Esophagus muscularis mucosa (tissue), 3 donors: ENCODE results near the gene TRIP13.

Experiments
- EP300 ChIP-seq: sonication (generic); formaldehyde crosslinking; IDR thresholded peaks from one replicate; pipeline ENCODE4 v1.6.1; 2017; ENCODE audit warnings: antibody characterized with exemption
- TF ChIP-seq, protein P1 (sequence below), 3 experiments: fragments of 200-600 bp in 2 of 3; fragments of 450-650 bp in 1 of 3; sonication (generic) in 2 of 3; IDR thresholded peaks; one replicate each; pipeline ENCODE4 v1.5.1; 2017 to 2019; ENCODE audit warnings: antibody characterized with exemption in 3 of 3, mild to moderate bottlenecking in 2 of 3, moderate library complexity in 1 of 3

GRCh38 chr5:893711-894110 lies 1.0 kb downstream of the TRIP13 start:
- TF ChIP-seq, protein P1, sequence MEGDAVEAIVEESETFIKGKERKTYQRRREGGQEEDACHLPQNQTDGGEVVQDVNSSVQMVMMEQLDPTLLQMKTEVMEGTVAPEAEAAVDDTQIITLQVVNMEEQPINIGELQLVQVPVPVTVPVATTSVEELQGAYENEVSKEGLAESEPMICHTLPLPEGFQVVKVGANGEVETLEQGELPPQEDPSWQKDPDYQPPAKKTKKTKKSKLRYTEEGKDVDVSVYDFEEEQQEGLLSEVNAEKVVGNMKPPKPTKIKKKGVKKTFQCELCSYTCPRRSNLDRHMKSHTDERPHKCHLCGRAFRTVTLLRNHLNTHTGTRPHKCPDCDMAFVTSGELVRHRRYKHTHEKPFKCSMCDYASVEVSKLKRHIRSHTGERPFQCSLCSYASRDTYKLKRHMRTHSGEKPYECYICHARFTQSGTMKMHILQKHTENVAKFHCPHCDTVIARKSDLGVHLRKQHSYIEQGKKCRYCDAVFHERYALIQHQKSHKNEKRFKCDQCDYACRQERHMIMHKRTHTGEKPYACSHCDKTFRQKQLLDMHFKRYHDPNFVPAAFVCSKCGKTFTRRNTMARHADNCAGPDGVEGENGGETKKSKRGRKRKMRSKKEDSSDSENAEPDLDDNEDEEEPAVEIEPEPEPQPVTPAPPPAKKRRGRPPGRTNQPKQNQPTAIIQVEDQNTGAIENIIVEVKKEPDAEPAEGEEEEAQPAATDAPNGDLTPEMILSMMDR (IDR thresholded peaks at IDR 0.05), result no peak
- no peak for TF ChIP-seq EP300
